ENCODE results near the gene CFLAR. TPM values are rescaled to one million over a fixed set of nuclear protein-coding genes. Genes with fewer than 3 reads are reported as not detected.
"Not testable (repeated sequence)": the region's sequence is repeated elsewhere in the genome, so short reads cannot be mapped to it uniquely, and the experiment has no call there.

CFLAR gene
- total RNA-seq, 1 donor from 2014 or later = 251 TPM

DNA sequence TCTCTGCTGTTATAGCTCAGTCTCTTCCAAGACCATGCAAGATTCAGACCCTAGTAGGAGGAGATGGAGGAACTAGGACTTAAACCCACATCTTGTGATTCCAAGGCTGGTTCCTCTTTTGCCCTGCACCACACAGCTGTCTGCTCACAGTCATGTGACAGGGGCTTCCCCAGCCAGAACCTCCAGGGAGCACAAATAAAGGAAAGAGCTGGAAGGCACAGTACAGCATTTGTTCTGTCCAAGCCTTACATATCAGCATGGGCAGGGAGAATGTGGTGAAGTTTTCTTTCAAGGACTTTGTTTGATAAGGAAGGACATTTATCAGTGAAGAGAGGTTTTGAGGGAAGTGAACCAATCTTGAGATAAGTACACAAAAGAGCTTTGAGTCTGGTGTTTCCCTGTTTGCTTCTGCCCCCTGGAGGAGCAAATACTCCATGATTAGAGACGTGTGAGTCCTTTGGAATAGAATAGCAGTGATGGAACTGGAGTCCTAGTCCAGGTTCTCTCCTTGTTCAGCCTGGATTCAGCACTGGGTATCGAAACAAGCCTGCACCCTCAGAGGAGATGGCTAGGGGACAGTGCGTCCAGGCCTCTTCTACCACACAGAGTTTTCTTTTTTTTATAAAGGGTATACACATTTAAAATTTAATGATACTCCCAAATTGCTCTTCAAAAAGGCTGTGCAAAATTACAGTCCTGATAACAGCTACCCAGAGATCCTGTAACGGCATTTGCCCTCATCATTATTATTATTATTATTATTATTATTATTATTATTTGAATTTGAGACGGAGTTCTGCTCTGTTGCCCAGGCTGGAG is 42.4 kb downstream of the CFLAR start:
- intact Hi-C loops (cut with DNase I) = loop anchor here (5.0 to 10.0 kb wide), 2 partner anchors 41 to 84 kb away; partner anchors contain the start of genes CFLAR, HYCC2 and NDUFB3

DNA sequence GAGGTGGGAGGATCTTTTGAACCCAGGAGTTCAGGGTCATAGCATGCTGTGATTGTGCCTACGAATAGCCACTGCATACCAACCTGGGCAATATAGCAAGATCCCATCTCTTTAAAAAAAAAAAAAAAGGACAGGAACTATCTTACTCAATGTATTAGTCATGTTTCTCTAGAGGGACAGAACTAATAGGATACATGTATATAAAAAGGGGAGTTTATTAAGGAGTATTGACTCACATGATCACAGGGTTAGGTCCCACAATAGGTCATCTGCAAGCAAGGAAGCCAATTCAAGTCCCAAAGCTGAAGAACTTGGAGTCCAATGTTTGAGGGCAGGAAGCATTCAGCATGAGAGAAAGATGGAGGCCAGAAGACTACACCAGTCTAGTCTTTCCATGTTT is 48.2 kb downstream of the CFLAR start:
- intact Hi-C loops (cut with DNase I) = no loop called here
- ATAC-seq (ENCODE audit: poor library complexity) (no peak), DNase-seq (no peak)

More for the DNA sequence above, 42.4 kb downstream of the CFLAR start:
- ATAC-seq (ENCODE audit: poor library complexity) (peak; percentile 80), DNase-seq (peak; percentile 77)

DNA sequence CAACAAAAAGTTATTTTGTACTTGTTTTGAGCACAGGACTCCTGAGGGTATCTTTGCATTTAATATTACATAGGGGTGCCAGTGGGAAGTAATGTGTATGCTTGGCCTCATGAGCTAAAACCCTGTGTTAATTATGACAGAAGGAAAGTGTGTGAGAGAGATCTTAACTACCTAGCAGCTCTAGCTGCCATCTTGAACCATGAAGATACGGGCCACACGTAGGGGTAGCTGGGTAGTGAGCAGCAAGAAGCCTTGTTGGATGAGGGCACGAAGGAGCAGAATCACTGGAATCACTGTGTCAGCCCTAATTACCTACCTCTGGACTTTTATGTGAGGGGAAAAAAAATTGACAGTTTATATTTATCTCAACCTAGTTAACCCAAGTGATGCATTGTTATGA is 51.6 kb downstream of the CFLAR start:
- intact Hi-C loops (cut with DNase I) = no loop called here
- DNase-seq (no peak), ATAC-seq (ENCODE audit: poor library complexity) (peak; percentile 23)

DNA sequence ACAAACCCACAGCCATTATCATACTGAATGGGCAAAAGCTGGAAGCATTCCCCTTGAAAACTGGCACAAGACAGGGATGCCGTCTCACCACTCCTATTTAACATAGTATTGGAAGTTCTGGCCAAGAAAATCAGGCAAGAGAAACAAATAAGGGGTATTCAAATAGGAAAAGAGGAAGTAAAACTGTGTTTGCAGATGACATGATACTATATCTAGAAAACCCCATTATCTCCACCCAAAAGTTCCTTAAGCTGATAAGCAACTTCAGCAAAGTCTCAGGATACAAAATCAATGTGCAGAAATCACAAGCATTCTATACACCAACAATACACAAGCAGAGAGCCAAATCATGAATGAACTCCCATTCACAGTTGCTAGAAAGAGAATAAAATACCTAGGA is 52.5 kb downstream of the CFLAR start:
- ATAC-seq (ENCODE audit: poor library complexity); DNase-seq; intact Hi-C loops (cut with DNase I): not testable (repeated sequence)

DNA sequence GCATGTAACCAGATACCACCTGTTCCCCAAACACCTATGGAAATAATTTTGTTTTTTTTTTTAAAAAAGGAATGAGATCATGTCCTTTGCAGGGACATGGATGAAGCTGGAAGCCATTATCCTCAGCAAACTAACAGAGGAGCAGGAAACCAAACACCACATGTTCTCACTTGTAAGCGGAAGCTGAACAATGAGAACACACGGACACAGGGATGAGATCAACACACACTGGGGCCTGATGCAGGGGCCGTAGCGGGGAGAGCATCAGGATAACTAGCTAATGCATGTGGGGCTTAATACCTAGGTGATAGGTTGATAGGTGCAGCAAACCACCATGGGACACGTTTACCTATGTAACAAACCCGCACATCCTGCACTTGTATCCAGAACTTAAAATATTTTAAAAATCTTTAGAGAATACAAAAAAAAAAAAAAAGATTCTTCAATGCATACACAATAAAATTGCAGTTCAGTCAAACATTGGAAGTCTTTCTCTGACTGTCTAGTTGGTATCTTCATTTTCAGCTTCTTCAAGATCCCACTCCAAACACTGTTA is 55.4 kb downstream of the CFLAR start:
- ATAC-seq (ENCODE audit: poor library complexity) = no peak
- intact Hi-C loops (cut with DNase I) = loop anchor here (10.0 kb wide), 1 partner anchor 207 kb away; the partner anchor contains the start of gene ORC2

DNA sequence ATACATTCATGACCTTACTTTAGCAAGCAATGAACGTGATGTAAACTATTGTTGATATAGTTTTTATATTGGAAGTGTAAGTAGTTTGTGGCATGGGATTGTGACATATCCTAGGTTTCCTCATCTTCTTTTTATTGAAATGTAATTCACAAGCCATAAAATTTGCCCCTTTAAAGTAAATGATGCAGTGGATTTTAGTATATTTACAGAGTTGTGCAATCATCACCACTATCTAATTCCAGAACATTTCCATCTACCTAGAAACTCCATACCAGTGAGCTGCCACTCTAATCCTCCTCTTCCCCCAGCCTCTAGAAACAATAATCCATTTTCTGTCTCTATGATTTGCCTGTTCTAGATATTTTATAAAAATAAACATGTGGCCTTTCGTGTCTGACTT is 56.3 kb downstream of the CFLAR start:
- ATAC-seq (ENCODE audit: poor library complexity) (no peak), DNase-seq (no peak)
- intact Hi-C loops (cut with DNase I) = loop anchor here (10.0 kb wide), 1 partner anchor 207 kb away; the partner anchor contains the start of gene ORC2

More for the DNA sequence above, 55.4 kb downstream of the CFLAR start:
- DNase-seq = no peak

DNA sequence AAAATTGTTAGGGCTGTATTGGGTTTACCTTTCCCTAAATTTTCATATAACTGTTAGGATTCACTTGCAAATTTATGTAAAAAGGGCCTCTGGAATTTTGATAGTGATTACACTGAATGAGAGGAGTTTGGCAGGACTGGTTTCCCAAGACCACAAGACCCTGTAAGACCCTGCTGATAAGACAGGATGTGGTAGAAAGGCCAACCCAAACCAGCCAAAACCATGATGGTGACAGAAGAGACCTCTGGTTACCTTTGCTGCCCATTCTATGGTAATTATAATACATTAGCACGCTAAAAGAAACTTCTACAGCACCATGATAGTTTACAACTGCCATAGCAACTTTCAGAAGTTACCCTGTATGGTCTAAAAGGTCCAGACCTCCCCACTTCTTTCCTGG is 58.7 kb downstream of the CFLAR start:
- DNase-seq = no peak
- intact Hi-C loops (cut with DNase I) = loop anchor here (5.0 to 10.0 kb wide), 3 partner anchors 102 to 267 kb away; partner anchors contain the start of genes HYCC2, NDUFB3 and ORC2
- no peak for ATAC-seq (ENCODE audit: poor library complexity)

DNA sequence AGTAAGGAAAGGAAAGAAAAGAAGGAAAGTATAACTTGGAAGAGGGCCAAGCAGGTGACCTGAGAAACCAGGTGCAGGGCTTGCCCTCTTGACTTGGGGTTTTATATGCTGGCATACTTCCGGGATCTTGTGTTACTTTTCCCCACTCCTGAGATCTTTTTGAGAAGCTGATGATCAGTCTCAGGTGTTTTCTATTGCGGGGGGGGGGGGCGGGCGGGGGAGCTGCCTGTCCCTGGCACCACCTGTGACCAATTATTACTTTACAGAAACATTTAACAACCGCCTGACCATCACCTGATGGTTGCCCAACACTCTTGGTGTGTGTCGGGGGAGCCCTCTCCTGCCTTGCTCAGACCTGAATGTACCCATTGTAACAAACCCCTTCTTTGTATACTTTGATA is 60.1 kb downstream of the CFLAR start:
- DNase-seq (no peak), ATAC-seq (ENCODE audit: poor library complexity) (no peak)
- intact Hi-C loops (cut with DNase I) = loop anchor here (5.0 to 10.0 kb wide), 3 partner anchors 104 to 269 kb away; partner anchors contain the start of genes HYCC2, NDUFB3 and ORC2

DNA sequence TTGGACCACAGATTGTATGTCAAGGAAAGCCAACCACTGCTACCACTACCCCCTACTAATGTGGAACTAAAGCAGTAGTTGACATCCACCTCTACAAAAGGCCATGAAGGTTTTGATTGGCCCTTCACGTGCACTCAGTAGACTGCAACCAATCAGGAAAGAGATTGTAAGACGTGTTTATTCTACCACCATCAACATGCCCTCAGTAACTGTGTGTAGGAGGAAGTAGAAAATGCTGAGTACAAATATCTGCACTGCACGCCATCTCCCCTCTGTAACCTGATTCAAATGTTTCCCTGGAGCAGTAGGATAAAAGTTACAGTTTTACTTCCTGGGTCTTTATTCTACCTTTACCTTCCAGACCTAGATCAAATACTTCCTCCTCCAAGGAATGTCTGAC is 64.0 kb downstream of the CFLAR start:
- peak; percentile 29 for ATAC-seq (ENCODE audit: poor library complexity)
- no peak for DNase-seq
- intact Hi-C loops (cut with DNase I) = no loop called here

DNA sequence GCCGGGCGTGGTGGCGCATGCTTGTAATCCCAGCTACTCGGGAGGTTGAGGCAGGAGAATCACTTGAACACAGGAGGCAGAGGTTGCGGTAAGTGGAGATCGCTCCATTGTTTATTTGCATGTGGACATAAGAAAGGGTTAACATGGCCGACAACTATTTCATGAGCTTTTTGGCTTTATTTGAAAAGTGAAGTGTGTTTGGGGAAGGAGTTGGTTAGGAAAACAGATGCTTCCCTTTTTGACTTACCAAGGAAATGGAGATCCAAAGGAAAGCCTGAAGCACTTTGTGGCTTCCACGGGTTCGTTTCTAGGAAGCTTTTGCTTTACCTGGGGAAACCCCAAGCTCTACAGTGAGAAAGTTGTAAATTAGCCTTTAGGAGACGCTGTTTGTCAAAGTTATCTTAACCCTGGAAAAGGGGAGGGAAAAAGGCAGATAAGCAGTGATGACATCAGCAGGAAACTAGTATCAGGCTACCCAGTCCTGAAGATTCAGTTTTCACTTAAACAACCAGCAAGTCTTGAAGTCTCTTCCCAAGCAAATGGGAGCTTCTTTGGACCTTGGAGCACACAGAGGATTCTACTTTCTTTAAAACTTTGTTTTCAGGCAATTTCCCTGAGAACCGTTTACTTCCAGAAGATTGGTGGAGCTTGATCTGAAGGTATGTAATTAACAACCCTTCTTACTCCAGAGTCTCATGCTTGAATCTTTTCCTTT is 66.8 kb downstream of the CFLAR start, which contains the start of gene CASP10:
CASP10 (plus strand) TSS at position 492 of the 715 bp plus-strand sequence. CDS start 2,637 bp downstream, outside the sequence.
- peak; percentile 70 for ATAC-seq (ENCODE audit: poor library complexity)
- intact Hi-C loops (cut with DNase I) = no loop called here
- DNase-seq = no peak

DNA sequence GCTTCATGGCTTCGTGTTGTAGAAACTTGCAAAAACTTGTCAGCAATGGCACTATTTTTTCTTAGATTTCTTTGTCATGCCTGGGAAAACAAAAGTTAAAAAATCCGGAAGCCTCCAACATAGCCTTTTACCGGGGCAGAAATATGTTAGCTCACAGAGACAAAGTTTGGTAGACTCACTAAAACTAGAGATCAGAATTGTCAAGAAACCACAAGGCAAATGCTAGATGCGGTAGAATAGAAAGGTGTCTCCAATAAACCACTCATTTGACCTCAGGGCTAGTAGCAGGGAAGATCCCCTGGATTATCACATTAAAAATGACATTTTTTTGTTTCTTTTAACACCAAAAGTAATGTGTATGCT is 67.4 kb downstream of the CFLAR start:
- ATAC-seq (ENCODE audit: poor library complexity) (no peak), DNase-seq (no peak)
- intact Hi-C loops (cut with DNase I) = no loop called here

DNA sequence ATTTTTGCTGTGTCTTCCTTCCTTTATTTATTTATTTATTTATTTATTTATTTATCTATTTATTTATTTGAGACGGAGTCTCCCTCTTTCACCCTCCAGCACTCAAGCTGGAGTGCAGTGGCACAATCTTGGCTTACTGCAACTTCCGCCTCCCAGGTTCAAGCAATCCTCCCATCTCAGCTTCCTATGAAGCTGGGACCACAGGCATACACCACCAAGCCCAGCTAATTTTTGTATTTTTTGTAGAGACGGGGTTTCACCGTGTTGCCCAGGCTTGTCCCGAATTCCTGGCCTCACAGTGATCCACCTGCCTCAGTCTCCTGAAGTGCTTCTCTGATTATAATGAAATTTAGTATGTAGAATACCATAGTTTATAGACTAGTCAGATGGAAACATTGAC is 67.9 kb downstream of the CFLAR start:
- intact Hi-C loops (cut with DNase I); DNase-seq: not testable (repeated sequence)
- peak; percentile 44 for ATAC-seq (ENCODE audit: poor library complexity)

DNA sequence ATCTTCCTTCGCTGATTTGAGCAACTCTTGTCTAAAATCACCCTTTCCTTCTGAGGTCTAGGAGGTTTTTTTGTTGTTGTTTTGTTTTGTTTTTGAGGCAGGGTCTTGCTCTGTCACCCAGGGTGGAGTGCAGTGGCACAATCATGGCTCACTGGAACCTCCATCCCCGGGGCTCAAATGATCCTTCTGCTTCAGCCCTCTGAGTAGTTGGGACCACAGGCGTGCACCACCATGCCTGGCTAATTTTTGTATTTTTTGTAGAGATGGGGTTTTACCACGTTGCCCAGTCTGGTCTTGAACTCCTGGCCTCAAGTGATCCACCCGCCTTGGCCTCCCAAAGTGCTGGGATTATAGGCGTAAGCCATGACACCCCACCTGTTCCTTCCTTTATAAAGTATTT is 68.3 kb downstream of the CFLAR start:
- ATAC-seq (ENCODE audit: poor library complexity); DNase-seq; intact Hi-C loops (cut with DNase I): not testable (repeated sequence)

DNA sequence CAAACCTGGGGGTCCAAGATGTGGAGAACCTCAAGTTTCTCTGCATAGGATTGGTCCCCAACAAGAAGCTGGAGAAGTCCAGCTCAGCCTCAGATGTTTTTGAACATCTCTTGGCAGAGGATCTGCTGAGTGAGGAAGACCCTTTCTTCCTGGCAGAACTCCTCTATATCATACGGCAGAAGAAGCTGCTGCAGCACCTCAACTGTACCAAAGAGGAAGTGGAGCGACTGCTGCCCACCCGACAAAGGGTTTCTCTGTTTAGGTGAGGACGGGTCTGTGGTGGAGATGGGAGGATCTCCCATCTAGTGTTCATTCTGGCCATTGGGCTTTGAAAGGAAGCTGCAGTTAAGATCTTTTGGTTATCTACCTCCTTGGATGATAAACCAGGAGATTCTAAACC is 69.9 kb downstream of the CFLAR start:
- intact Hi-C loops (cut with DNase I) = loop anchor here (5.0 kb wide), 1 partner anchor 46 kb away; no protein-coding TSS in a partner anchor
- ATAC-seq (ENCODE audit: poor library complexity) (no peak), DNase-seq (no peak)

DNA sequence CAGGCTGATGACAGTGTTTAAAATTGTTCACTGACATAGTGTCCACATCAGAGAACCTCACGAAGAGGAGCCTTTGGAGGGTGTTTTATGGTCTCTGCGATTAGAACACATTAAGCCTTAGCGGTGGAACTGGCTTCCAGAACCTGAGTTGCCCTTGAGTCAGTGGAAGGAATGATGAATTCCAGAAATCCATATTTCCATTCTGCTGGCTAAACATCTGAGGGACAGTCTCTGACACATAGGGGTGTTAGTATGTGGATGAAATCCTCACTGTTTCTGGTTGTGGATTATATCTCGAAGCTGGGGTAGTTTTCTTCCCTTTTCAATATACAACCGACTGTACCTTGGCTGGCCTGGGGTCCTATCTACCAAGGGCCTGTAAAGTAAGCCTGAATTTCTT is 71.0 kb downstream of the CFLAR start:
- DNase-seq (no peak), ATAC-seq (ENCODE audit: poor library complexity) (no peak)
- intact Hi-C loops (cut with DNase I) = loop anchor here (5.0 kb wide), 1 partner anchor 45 kb away; no protein-coding TSS in a partner anchor

DNA sequence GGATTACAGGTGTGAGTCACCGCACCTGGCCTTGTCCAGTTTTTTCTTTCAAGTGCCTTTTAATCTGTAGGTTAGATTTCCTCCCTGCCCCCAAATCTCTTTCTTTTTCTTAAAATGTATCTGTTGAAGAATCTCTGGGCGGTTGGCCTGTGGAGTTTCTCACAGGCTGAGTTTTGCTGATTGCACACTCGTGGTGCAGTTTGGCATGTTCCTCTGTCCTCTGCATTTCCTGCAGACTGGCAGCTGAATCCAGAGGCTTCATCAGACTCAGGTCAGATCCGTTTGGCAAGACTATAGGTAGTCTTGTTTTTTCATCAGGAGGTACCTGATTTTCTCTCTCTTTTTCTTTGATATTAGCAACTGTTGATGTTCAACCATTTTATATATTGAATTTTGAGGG is 72.5 kb downstream of the CFLAR start:
- ATAC-seq (ENCODE audit: poor library complexity) = no peak
- DNase-seq = no peak
- intact Hi-C loops (cut with DNase I) = loop anchor here (5.0 kb wide), 1 partner anchor 44 kb away; no protein-coding TSS in a partner anchor

DNA sequence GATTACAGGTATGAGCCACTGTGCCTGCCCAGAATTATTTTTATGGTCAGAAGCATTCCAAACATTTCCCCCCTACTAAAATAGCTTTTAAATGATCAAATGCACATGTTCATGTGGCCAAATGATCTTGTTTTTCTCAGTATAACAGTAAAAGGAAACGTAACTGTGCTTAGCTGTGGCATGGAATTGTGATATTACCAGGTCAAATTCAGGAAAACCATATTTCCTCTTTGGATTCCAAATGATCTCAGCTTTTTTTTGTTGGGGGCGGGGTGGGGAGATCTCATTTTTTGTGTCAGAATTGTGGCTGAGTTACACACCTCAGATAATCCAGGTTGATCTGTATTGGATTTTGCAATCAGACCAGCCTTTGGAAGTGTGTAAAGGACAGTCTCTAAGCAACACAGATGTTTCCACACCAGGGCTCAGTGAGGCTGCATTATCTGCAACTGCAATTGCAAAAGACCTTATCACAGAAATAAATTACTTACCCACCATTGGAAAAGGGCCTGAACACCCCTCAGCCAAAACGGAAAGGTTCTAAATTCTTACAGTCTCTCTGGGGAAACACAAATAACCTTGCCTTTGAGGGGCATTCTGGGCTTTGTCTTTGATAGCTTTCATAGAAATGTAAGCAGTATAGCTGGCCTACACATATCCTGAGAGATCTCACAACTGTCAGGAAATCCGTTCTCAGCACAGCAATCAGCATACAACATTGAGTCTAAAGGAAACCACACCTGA is 75.3 kb downstream of the CFLAR start:
- no peak for DNase-seq
- intact Hi-C loops (cut with DNase I) = no loop called here
- peak; percentile 69 for ATAC-seq (ENCODE audit: poor library complexity)

DNA sequence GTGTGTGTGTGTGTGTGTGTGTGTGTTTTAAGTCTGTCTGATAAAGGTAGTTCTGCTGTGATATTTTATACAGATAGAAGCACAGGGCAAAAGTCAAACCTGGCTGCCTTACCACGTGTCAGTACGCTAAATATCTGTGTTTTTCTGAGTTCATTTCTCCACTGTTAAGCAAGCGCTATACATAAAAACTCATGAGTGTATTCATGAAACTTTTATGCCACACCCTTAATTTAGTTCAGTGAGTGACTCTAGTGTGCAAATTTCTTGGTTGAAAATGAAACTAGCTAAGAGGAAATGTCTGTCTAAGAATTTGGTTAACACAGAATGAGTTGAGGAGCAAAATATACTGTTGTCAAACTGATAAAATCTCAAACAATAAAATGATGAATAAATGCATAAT is 78.1 kb downstream of the CFLAR start:
- DNase-seq (no peak), ATAC-seq (ENCODE audit: poor library complexity) (no peak)
- intact Hi-C loops (cut with DNase I) = no loop called here
